ENCODE data around the gene DDX52. TPM values are rescaled to one million over a fixed set of nuclear protein-coding genes. Genes with fewer than 3 reads are reported as not detected.

The DDX52 gene
- total and polyA plus RNA-seq, 12 donors, result 7.8 to 18.0 (median 14.4) TPM

GRCh38 chr17:37657202-37657601 is 14.0 kb upstream of the DDX52 start:
- ATAC-seq (no peak), DNase-seq (no peak)
- TF ChIP-seq CTCF (IDR thresholded peaks at IDR 0.05), result no peak
- Histone ChIP-seq H3K27ac (no peak overlapping the region), H3K36me3 (no peaks in the 10 kb centered on the region), H3K27me3 (peaks cover 0 to 21% (median 3%) of the 10 kb centered on the region in 7 donors), H3K4me3 (no peak overlapping the region), H3K9me3 (no peaks in the 10 kb centered on the region), H3K4me1 (no peaks in the 10 kb centered on the region)
- 70 to 81% methylated on average over 1 of the region's 1 CpG for WGBS, 2 donors
- intact Hi-C loops (cut with DNase I), result loop anchor here in 5 of 10 donors (10.0 kb wide), 5 partner anchors 58 to 158 kb away; no protein-coding TSS in a partner anchor

GRCh38 chr17:37651849-37652248 is 8.6 kb upstream of the DDX52 start:
- no peak for DNase-seq
- H3K4me3 ChIP-seq, result no peak overlapping the region

GRCh38 chr17:37650419-37651003 is 7.3 kb upstream of the DDX52 start:
- H3K4me1 ChIP-seq, result peaks cover 0 to 9% (median 0%) of the 10 kb centered on the region in 9 donors
- WGBS, 2 donors, result 52 to 60% methylated on average over 6 of the region's 6 CpGs
- intact Hi-C loops (cut with DNase I), result loop anchor here in 6 of 10 donors (2.0 to 10.0 kb wide), 8 partner anchors 64 to 167 kb away; no protein-coding TSS in a partner anchor
- ATAC-seq (peak in 3 of 8 donors; percentile 38 to 59 (median 39)), DNase-seq (peak in 1 of 2 donors; percentile 6)
- H3K9me3 ChIP-seq, result no peaks in the 10 kb centered on the region
- H3K36me3 ChIP-seq, result no peaks in the 10 kb centered on the region
- H3K27ac ChIP-seq, result no peak overlapping the region
- peaks cover 0 to 78% (median 19%) of the 10 kb centered on the region in 7 donors for H3K27me3 ChIP-seq
- peak; percentile 4 to 56 (median 48) for TF ChIP-seq CTCF (IDR thresholded peaks at IDR 0.05)
- no peak overlapping the region for H3K4me3 ChIP-seq

More at GRCh38 chr17:37651849-37652248, 8.6 kb upstream of the DDX52 start:
- ATAC-seq, result no peak
- no peak overlapping the region for H3K27ac ChIP-seq
- intact Hi-C loops (cut with DNase I), result loop anchor here in 6 of 10 donors (2.0 to 10.0 kb wide), 8 partner anchors 63 to 165 kb away; no protein-coding TSS in a partner anchor
- peaks cover 0 to 9% (median 0%) of the 10 kb centered on the region in 9 donors for H3K4me1 ChIP-seq
- no peak for TF ChIP-seq CTCF (IDR thresholded peaks at IDR 0.05)
- H3K36me3 ChIP-seq, result no peaks in the 10 kb centered on the region
- 57 to 69% methylated on average over 2 of the region's 2 CpGs for WGBS, 2 donors
- H3K27me3 ChIP-seq, result peaks cover 0 to 64% (median 19%) of the 10 kb centered on the region in 7 donors
- H3K9me3 ChIP-seq, result no peaks in the 10 kb centered on the region

- no peak overlapping the region for H3K4me3 ChIP-seq
- intact Hi-C loops (cut with DNase I), result loop anchor here in 3 of 10 donors (10.0 kb wide), 3 partner anchors 126 to 176 kb away; no protein-coding TSS in a partner anchor
- DNase-seq (no peak), ATAC-seq (no peak)
- TF ChIP-seq CTCF (IDR thresholded peaks at IDR 0.05), result no peak
- peak overlapping the region in 4 of 10 donors; percentile 32 to 62 (median 50) for H3K27ac ChIP-seq
- H3K4me1 ChIP-seq, result peaks cover 0 to 14% (median 6%) of the 10 kb centered on the region in 9 donors
- peaks cover 0 to 83% (median 19%) of the 10 kb centered on the region in 7 donors for H3K27me3 ChIP-seq
- no peaks in the 10 kb centered on the region for H3K9me3 ChIP-seq
- no peaks in the 10 kb centered on the region for H3K36me3 ChIP-seq
- WGBS, 2 donors, result 48 to 50% methylated on average over 2 of the region's 2 CpGs
Measured at GRCh38 chr17:37648555-37648954, 5.3 kb upstream of the DDX52 start.

All from heart right ventricle (tissue), 16 donors.